GM12873 (cell line): ENCODE data around the gene TTC24.

Experiments
- CTCF ChIP-seq: IDR thresholded peaks from 2 replicates; pipeline ENCODE4 v1.5.1; 2012; ENCODE audit warnings: low read depth, mild to moderate bottlenecking, moderate library complexity, low read length, control low read depth; ENCODE audit not compliant: insufficient read depth; ENCODE audit errors: missing control alignments

TTC24 gene

GRCh38 chr1:156582388-156583017 is 3.0 kb downstream of the TTC24 start:
- no peak for TF ChIP-seq CTCF

- TF ChIP-seq CTCF, result peak; percentile 92
Observed at GRCh38 chr1:156583821-156584622, 4.5 kb downstream of the TTC24 start.

- TF ChIP-seq CTCF, result peak; percentile 67
Observed at GRCh38 chr1:156584813-156585212, 5.3 kb downstream of the TTC24 start.

GRCh38 chr1:156586323-156586722 is 6.8 kb downstream of the TTC24 start:
- TF ChIP-seq CTCF, result no peak

GRCh38 chr1:156586892-156587477 is 7.5 kb downstream of the TTC24 start:
- TF ChIP-seq CTCF, result no peak

GRCh38 chr1:156589546-156589945 is 10.0 kb downstream of the TTC24 start:
- no peak for TF ChIP-seq CTCF
